Measurements from ENCODE around the gene POLD3. TPM values are rescaled to one million over a fixed set of nuclear protein-coding genes. Genes with fewer than 3 reads are reported as not detected.

Gene POLD3
- total and polyA plus RNA-seq, 7 experiments from 2014 or later: 8.0 to 40.8 (median 14.7) TPM

- POLR2A ChIA-PET: no interaction called here
Observed at GRCh38 chr11:74669211-74670160, 77.1 kb downstream of the POLD3 start.

GRCh38 chr11:74670171-74670570, 77.8 kb downstream of the POLD3 start:
- peaks cover 0 to 2% (median 0%) of the 10 kb centered on the region in 11 donors for H3K9me3 Mint-ChIP-seq
- Histone ChIP-seq H3K4me1 (ENCODE audit: control insufficient read depth in 2 of 2, insufficient read depth in 2 of 2, low read length in 2 of 2) (no peaks in the 10 kb centered on the region), H3K9me3 (ENCODE audit: control insufficient read depth in 2 of 3, low read length in 3 of 3) (no peaks in the 10 kb centered on the region), H3K27ac (ENCODE audit: low read depth, low read length) (no peak overlapping the region), H3K4me3 (ENCODE audit: low read length) (no peak overlapping the region), H3K36me3 (ENCODE audit: control insufficient read depth in 2 of 3, insufficient read depth in 3 of 3, low read length in 3 of 3) (no peaks in the 10 kb centered on the region), H3K27me3 (ENCODE audit: control insufficient read depth in 2 of 2, insufficient read depth in 2 of 2, low read length in 2 of 2) (no peaks in the 10 kb centered on the region)
- H3K4me1 Mint-ChIP-seq: no peaks in the 10 kb centered on the region
- ChIA-PET POLR2A (interaction anchor here (0.6 kb wide), 1 partner anchor 162 kb away, joined by 3 read pairs; no protein-coding TSS in a partner anchor), CTCF (no interaction called here)
- H3K27ac Mint-ChIP-seq: no peak overlapping the region
- no peak for DNase-seq
- no peak overlapping the region for H3K4me3 Mint-ChIP-seq
- intact Hi-C loops (cut with micrococcal nuclease): no loop called here
- peaks cover 0 to 5% (median 0%) of the 10 kb centered on the region in 5 donors for H3K36me3 Mint-ChIP-seq
- ATAC-seq: no peak
- H3K27me3 Mint-ChIP-seq: no peaks in the 10 kb centered on the region

More at GRCh38 chr11:74669211-74670160, 77.1 kb downstream of the POLD3 start:
- Histone ChIP-seq H3K4me1 (ENCODE audit: control insufficient read depth in 2 of 2, insufficient read depth in 2 of 2, low read length in 2 of 2) (no peaks in the 10 kb centered on the region), H3K27ac (ENCODE audit: low read depth, low read length) (no peak overlapping the region), H3K27me3 (ENCODE audit: control insufficient read depth in 2 of 2, insufficient read depth in 2 of 2, low read length in 2 of 2) (no peaks in the 10 kb centered on the region), H3K4me3 (ENCODE audit: low read length) (no peak overlapping the region), H3K36me3 (ENCODE audit: control insufficient read depth in 2 of 3, insufficient read depth in 3 of 3, low read length in 3 of 3) (no peaks in the 10 kb centered on the region), H3K9me3 (ENCODE audit: control insufficient read depth in 2 of 3, low read length in 3 of 3) (no peaks in the 10 kb centered on the region)
- Mint-ChIP-seq H3K9me3 (peaks cover 0 to 2% (median 0%) of the 10 kb centered on the region in 11 donors), H3K4me3 (no peak overlapping the region), H3K4me1 (no peaks in the 10 kb centered on the region), H3K27me3 (no peaks in the 10 kb centered on the region), H3K36me3 (peaks cover 0 to 5% (median 0%) of the 10 kb centered on the region in 5 donors), H3K27ac (no peak overlapping the region)
- CTCF ChIA-PET: no interaction called here
- intact Hi-C loops (cut with micrococcal nuclease): no loop called here
- DNase-seq (no peak), ATAC-seq (no peak)

- Mint-ChIP-seq H3K36me3 (peaks cover 0 to 5% (median 0%) of the 10 kb centered on the region in 5 donors), H3K27me3 (no peaks in the 10 kb centered on the region), H3K4me1 (no peaks in the 10 kb centered on the region), H3K27ac (no peak overlapping the region), H3K4me3 (no peak overlapping the region), H3K9me3 (peaks cover 0 to 2% (median 0%) of the 10 kb centered on the region in 11 donors)
- no peaks in the 10 kb centered on the region for H3K27me3 ChIP-seq (ENCODE audit: control insufficient read depth in 2 of 2, insufficient read depth in 2 of 2, low read length in 2 of 2)
- POLR2A ChIA-PET: no interaction called here
- ATAC-seq: no peak
- CTCF ChIA-PET: no interaction called here
- no peak overlapping the region for H3K4me3 ChIP-seq (ENCODE audit: low read length)
- no peaks in the 10 kb centered on the region for H3K4me1 ChIP-seq (ENCODE audit: control insufficient read depth in 2 of 2, insufficient read depth in 2 of 2, low read length in 2 of 2)
- H3K9me3 ChIP-seq (ENCODE audit: control insufficient read depth in 2 of 3, low read length in 3 of 3): no peaks in the 10 kb centered on the region
- no peak for DNase-seq
- intact Hi-C loops (cut with micrococcal nuclease): no loop called here
- H3K27ac ChIP-seq (ENCODE audit: low read depth, low read length): no peak overlapping the region
- no peaks in the 10 kb centered on the region for H3K36me3 ChIP-seq (ENCODE audit: control insufficient read depth in 2 of 3, insufficient read depth in 3 of 3, low read length in 3 of 3)
Observed at GRCh38 chr11:74671520-74672196, 79.3 kb downstream of the POLD3 start.

- POLR2A ChIA-PET: no interaction called here
- Histone ChIP-seq H3K4me1 (ENCODE audit: control insufficient read depth in 2 of 2, insufficient read depth in 2 of 2, low read length in 2 of 2) (no peaks in the 10 kb centered on the region), H3K36me3 (ENCODE audit: control insufficient read depth in 2 of 3, insufficient read depth in 3 of 3, low read length in 3 of 3) (no peaks in the 10 kb centered on the region), H3K4me3 (ENCODE audit: low read length) (no peak overlapping the region), H3K9me3 (ENCODE audit: control insufficient read depth in 2 of 3, low read length in 3 of 3) (no peaks in the 10 kb centered on the region), H3K27me3 (ENCODE audit: control insufficient read depth in 2 of 2, insufficient read depth in 2 of 2, low read length in 2 of 2) (no peaks in the 10 kb centered on the region), H3K27ac (ENCODE audit: low read depth, low read length) (no peak overlapping the region)
- Mint-ChIP-seq H3K27ac (no peak overlapping the region), H3K27me3 (no peaks in the 10 kb centered on the region), H3K9me3 (peaks cover 0 to 2% (median 0%) of the 10 kb centered on the region in 11 donors), H3K36me3 (peaks cover 0 to 5% (median 0%) of the 10 kb centered on the region in 5 donors), H3K4me3 (no peak overlapping the region), H3K4me1 (no peaks in the 10 kb centered on the region)
- DNase-seq (no peak), ATAC-seq (no peak)
- CTCF ChIA-PET: no interaction called here
- intact Hi-C loops (cut with micrococcal nuclease): no loop called here
Observed at GRCh38 chr11:74672332-74672955, 80.1 kb downstream of the POLD3 start.

- Histone ChIP-seq H3K4me3 (ENCODE audit: low read length) (no peak overlapping the region), H3K4me1 (ENCODE audit: control insufficient read depth in 2 of 2, insufficient read depth in 2 of 2, low read length in 2 of 2) (no peaks in the 10 kb centered on the region), H3K27ac (ENCODE audit: low read depth, low read length) (no peak overlapping the region), H3K9me3 (ENCODE audit: control insufficient read depth in 2 of 3, low read length in 3 of 3) (no peaks in the 10 kb centered on the region), H3K36me3 (ENCODE audit: control insufficient read depth in 2 of 3, insufficient read depth in 3 of 3, low read length in 3 of 3) (no peaks in the 10 kb centered on the region), H3K27me3 (ENCODE audit: control insufficient read depth in 2 of 2, insufficient read depth in 2 of 2, low read length in 2 of 2) (no peaks in the 10 kb centered on the region)
- ChIA-PET CTCF (no interaction called here), POLR2A (no interaction called here)
- H3K27me3 Mint-ChIP-seq: no peaks in the 10 kb centered on the region
- DNase-seq (no peak), ATAC-seq (no peak)
- peaks cover 0 to 2% (median 0%) of the 10 kb centered on the region in 11 donors for H3K9me3 Mint-ChIP-seq
- no peak overlapping the region for H3K4me3 Mint-ChIP-seq
- intact Hi-C loops (cut with micrococcal nuclease): no loop called here
- H3K4me1 Mint-ChIP-seq: no peaks in the 10 kb centered on the region
- H3K36me3 Mint-ChIP-seq: peaks cover 0 to 5% (median 0%) of the 10 kb centered on the region in 5 donors
- no peak overlapping the region for H3K27ac Mint-ChIP-seq
Observed at GRCh38 chr11:74672956-74673692, 80.7 kb downstream of the POLD3 start.

- POLR2A ChIA-PET: no interaction called here
- intact Hi-C loops (cut with micrococcal nuclease): no loop called here
- Histone ChIP-seq H3K27me3 (ENCODE audit: control insufficient read depth in 2 of 2, insufficient read depth in 2 of 2, low read length in 2 of 2) (no peaks in the 10 kb centered on the region), H3K4me1 (ENCODE audit: control insufficient read depth in 2 of 2, insufficient read depth in 2 of 2, low read length in 2 of 2) (no peaks in the 10 kb centered on the region), H3K4me3 (ENCODE audit: low read length) (no peak overlapping the region), H3K36me3 (ENCODE audit: control insufficient read depth in 2 of 3, insufficient read depth in 3 of 3, low read length in 3 of 3) (no peaks in the 10 kb centered on the region), H3K9me3 (ENCODE audit: control insufficient read depth in 2 of 3, low read length in 3 of 3) (no peaks in the 10 kb centered on the region), H3K27ac (ENCODE audit: low read depth, low read length) (no peak overlapping the region)
- Mint-ChIP-seq H3K27ac (no peak overlapping the region), H3K27me3 (no peaks in the 10 kb centered on the region), H3K4me3 (no peak overlapping the region), H3K4me1 (no peaks in the 10 kb centered on the region), H3K9me3 (peaks cover 0 to 2% (median 0%) of the 10 kb centered on the region in 11 donors), H3K36me3 (peaks cover 0 to 5% (median 0%) of the 10 kb centered on the region in 5 donors)
- DNase-seq: no peak
- no peak for ATAC-seq
- CTCF ChIA-PET: no interaction called here
Observed at GRCh38 chr11:74673693-74674360, 81.4 kb downstream of the POLD3 start.
